CD14-positive monocyte (primary cell): Measurements from ENCODE around the gene FTL. TPM values are rescaled to one million over a fixed set of nuclear protein-coding genes. Genes with fewer than 3 reads are reported as not detected.
A peak's percentile ranks its signal among the peaks of the same experiment; 100 is the strongest.

Experiments
- DNase-seq, 3 donors: peaks; one replicate each; pipeline ENCODE4 v3.0.0-alpha.2; 2011 to 2022
- H2AFZ ChIP-seq: 2 replicates; pipeline ENCODE4 v1.6.0; 2012; ENCODE audit warnings: mild to moderate bottlenecking, low read depth, low read length, inconsistent platforms; ENCODE audit not compliant: insufficient read depth, poor library complexity, severe bottlenecking
- H3K27ac ChIP-seq, 2 donors: 1 replicate in 1 of 2; 2 replicates in 1 of 2; pipeline ENCODE4 v1.5.1; 2012 to 2013; ENCODE audit warnings: low read length in 2 of 2, control low read depth in 1 of 2, inconsistent platforms in 1 of 2, low read depth in 1 of 2, mild to moderate bottlenecking in 1 of 2
- H3K27me3 ChIP-seq, 2 donors: one replicate each; pipeline versions ENCODE4 v1.6.0 to v1.6.1; 2011 to 2013; ENCODE audit warnings: low read length in 2 of 2; ENCODE audit not compliant: control insufficient read depth in 2 of 2, insufficient read depth in 2 of 2
- H3K36me3 ChIP-seq, 2 donors: replicated peaks in 1 of 2; 1 replicate in 1 of 2; 2 replicates in 1 of 2; pipeline versions ENCODE4 v1.5.1 to v1.6.1; 2012 to 2013; ENCODE audit warnings: low read length in 2 of 2, control low read depth in 1 of 2, inconsistent platforms in 1 of 2, mild to moderate bottlenecking in 1 of 2; ENCODE audit not compliant: insufficient read depth in 2 of 2, control insufficient read depth in 1 of 2
- H3K4me1 ChIP-seq, 2 donors: 1 replicate in 1 of 2; 2 replicates in 1 of 2; pipeline versions ENCODE4 v1.5.1 to v1.6.1; 2012 to 2013; ENCODE audit warnings: low read length in 2 of 2, control low read depth in 1 of 2, inconsistent platforms in 1 of 2, mild to moderate bottlenecking in 1 of 2, moderate library complexity in 1 of 2; ENCODE audit not compliant: insufficient read depth in 2 of 2, control insufficient read depth in 1 of 2
- H3K4me2 ChIP-seq: replicated peaks from 2 replicates; pipeline ENCODE3; 2012; ENCODE audit warnings: low read length, moderate library complexity, mild to moderate bottlenecking; ENCODE audit not compliant: poor library complexity, severe bottlenecking; ENCODE audit errors: extremely low read depth
- H3K4me3 ChIP-seq, 3 experiments: fragments of 200-600 bp in 1 of 3; sonication (generic) in 1 of 3; replicated peaks in 1 of 3; 1 replicate in 2 of 3; 2 replicates in 1 of 3; pipeline ENCODE4 v1.5.1; 2011 to 2013; ENCODE audit warnings: low read length in 3 of 3, mild to moderate bottlenecking in 3 of 3, control low read depth in 2 of 3, low read depth in 2 of 3, inconsistent platforms in 1 of 3, moderate library complexity in 1 of 3
- H3K79me2 ChIP-seq: 2 replicates; pipeline ENCODE4 v1.6.0; 2012; ENCODE audit warnings: mild to moderate bottlenecking, control low read depth, inconsistent platforms, low read length, moderate library complexity; ENCODE audit not compliant: insufficient read depth
- H3K9ac ChIP-seq: 2 replicates; pipeline ENCODE4 v1.6.0; 2017; ENCODE audit warnings: low read length, mild to moderate bottlenecking; ENCODE audit not compliant: insufficient read depth, poor library complexity, severe bottlenecking
- H3K9me3 ChIP-seq, 2 donors: replicated peaks in 1 of 2; 1 replicate in 1 of 2; 2 replicates in 1 of 2; pipeline versions ENCODE4 v1.5.1 to v1.6.1; 2012 to 2013; ENCODE audit warnings: low read length in 2 of 2, control low read depth in 1 of 2; ENCODE audit not compliant: control insufficient read depth in 1 of 2, insufficient read depth in 1 of 2
- H4K20me1 ChIP-seq: 2 replicates; pipeline ENCODE4 v1.6.0; 2012; ENCODE audit warnings: mild to moderate bottlenecking, low read length, control low read depth, moderate library complexity; ENCODE audit not compliant: insufficient read depth
- H3K27ac Mint-ChIP-seq, 7 donors: one replicate each; pipeline ENCODE4 v1.8.0; 2020; ENCODE audit warnings: mild to moderate bottlenecking in 7 of 7, mixed read lengths in 7 of 7, moderate library complexity in 6 of 7, inconsistent platforms in 2 of 7
- H3K27me3 Mint-ChIP-seq, 3 donors: one replicate each; pipeline ENCODE4 v1.8.0; 2021 to 2022; ENCODE audit warnings: low read depth in 3 of 3, mild to moderate bottlenecking in 3 of 3, mixed read lengths in 3 of 3, moderate library complexity in 3 of 3, inconsistent platforms in 1 of 3
- H3K36me3 Mint-ChIP-seq, 2 donors: one replicate each; pipeline ENCODE4 v1.8.0; 2020; ENCODE audit warnings: mixed read lengths in 2 of 2, inconsistent platforms in 1 of 2, mild to moderate bottlenecking in 1 of 2
- H3K4me1 Mint-ChIP-seq: one replicate; pipeline ENCODE4 v1.8.0; 2020; ENCODE audit warnings: mild to moderate bottlenecking, mixed read lengths
- H3K4me3 Mint-ChIP-seq, 2 donors: one replicate each; pipeline ENCODE4 v1.8.0; 2020; ENCODE audit warnings: mild to moderate bottlenecking in 2 of 2, mixed read lengths in 2 of 2, moderate library complexity in 1 of 2
- H3K9me3 Mint-ChIP-seq, 7 donors: one replicate each; pipeline ENCODE4 v1.8.0; 2020 to 2022; ENCODE audit warnings: mixed read lengths in 7 of 7, mild to moderate bottlenecking in 6 of 7, moderate library complexity in 6 of 7, inconsistent platforms in 2 of 7
- WGBS: methylation state at CpG from one replicate; pipeline ENCODE4 v1.1.5; 2013; ENCODE audit warnings: missing lambda C conversion rate; ENCODE audit not compliant: insufficient coverage; 5-methylcytosine and 5-hydroxymethylcytosine counted together
- intact Hi-C, 2 donors: fragments of 100-400 bp; cut with micrococcal nuclease; formaldehyde crosslinking; loops; one replicate each; pipeline versions ENCODE4 v1.15.0 to v1.15.1; 2023
- polyA plus RNA-seq, 3 donors: library from polyadenylated mRNA; depleted of rRNA in 1 of 3; unstranded in 2 of 3; stranded (reverse) in 1 of 3; fragments of 300-500 nt in 2 of 3; fragments of >200 nt in 1 of 3; fragmentation: Illumina TruSeq in 2 of 3; gene quantifications; 1 replicate in 2 of 3; 2 replicates in 1 of 3; pipeline ENCODE4 v1.2.3, GENCODE V29; 2012 to 2021
- TF ChIP-seq, protein P1 (sequence below): fragments of 200-600 bp; IDR thresholded peaks from one replicate; pipeline ENCODE4 v1.8.0; 2022; ENCODE audit warnings: antibody characterized with exemption, mild to moderate bottlenecking

The FTL gene
- polyA plus RNA-seq, 3 donors, result 4,468 to 26,681 (median 23,650) TPM

- Mint-ChIP-seq H3K27ac (peak overlapping the region in 3 of 7 donors; percentile 15 to 55 (median 31)), H3K36me3 (peaks cover 37 to 74% of the 10 kb centered on the region in 2 donors), H3K4me3 (no peak overlapping the region), H3K4me1 (no peaks in the 10 kb centered on the region), H3K27me3 (no peaks in the 10 kb centered on the region), H3K9me3 (peaks cover 0 to 2% (median 0%) of the 10 kb centered on the region in 7 donors)
- TF ChIP-seq, protein P1, sequence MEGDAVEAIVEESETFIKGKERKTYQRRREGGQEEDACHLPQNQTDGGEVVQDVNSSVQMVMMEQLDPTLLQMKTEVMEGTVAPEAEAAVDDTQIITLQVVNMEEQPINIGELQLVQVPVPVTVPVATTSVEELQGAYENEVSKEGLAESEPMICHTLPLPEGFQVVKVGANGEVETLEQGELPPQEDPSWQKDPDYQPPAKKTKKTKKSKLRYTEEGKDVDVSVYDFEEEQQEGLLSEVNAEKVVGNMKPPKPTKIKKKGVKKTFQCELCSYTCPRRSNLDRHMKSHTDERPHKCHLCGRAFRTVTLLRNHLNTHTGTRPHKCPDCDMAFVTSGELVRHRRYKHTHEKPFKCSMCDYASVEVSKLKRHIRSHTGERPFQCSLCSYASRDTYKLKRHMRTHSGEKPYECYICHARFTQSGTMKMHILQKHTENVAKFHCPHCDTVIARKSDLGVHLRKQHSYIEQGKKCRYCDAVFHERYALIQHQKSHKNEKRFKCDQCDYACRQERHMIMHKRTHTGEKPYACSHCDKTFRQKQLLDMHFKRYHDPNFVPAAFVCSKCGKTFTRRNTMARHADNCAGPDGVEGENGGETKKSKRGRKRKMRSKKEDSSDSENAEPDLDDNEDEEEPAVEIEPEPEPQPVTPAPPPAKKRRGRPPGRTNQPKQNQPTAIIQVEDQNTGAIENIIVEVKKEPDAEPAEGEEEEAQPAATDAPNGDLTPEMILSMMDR, result peak; percentile 11
- H3K79me2 ChIP-seq, result no peaks in the 10 kb centered on the region
- H3K9me3 ChIP-seq, result peaks cover 0 to 3% of the 10 kb centered on the region in 2 donors
- H3K9ac ChIP-seq, result no peak overlapping the region
- intact Hi-C loops, result no loop called here
- DNase-seq, result peak in 1 of 3 donors; percentile 19
- no peaks in the 10 kb centered on the region for H4K20me1 ChIP-seq
- WGBS, result 96% methylated on average over 2 of the region's 13 CpGs
- peaks cover 0 to under 1% of the 10 kb centered on the region in 2 donors for H3K4me1 ChIP-seq
- no peaks in the 10 kb centered on the region for H3K27me3 ChIP-seq
- H2AFZ ChIP-seq, result no peak overlapping the region
- peaks cover 40 to 67% of the 10 kb centered on the region in 2 donors for H3K36me3 ChIP-seq
- no peak overlapping the region for H3K27ac ChIP-seq
- H3K4me2 ChIP-seq, result no peak overlapping the region
- H3K4me3 ChIP-seq, result no peak overlapping the region
Measured at GRCh38 chr19:48975947-48976847, 11.1 kb downstream of the FTL start.

GRCh38 chr19:48977061-48977460, 12.0 kb downstream of the FTL start:
- H3K27me3 Mint-ChIP-seq, result peaks cover 0 to 1% (median 0%) of the 10 kb centered on the region in 3 donors
- peaks cover 48 to 69% of the 10 kb centered on the region in 2 donors for H3K36me3 ChIP-seq
- no peak overlapping the region for H3K4me3 ChIP-seq
- H3K27ac Mint-ChIP-seq, result peak overlapping the region in 2 of 7 donors; percentile 50 to 57
- no CpG with 5 or more reads among the region's 2 CpGs for WGBS
- no peak overlapping the region for H3K4me2 ChIP-seq
- H3K9ac ChIP-seq, result no peak overlapping the region
- TF ChIP-seq, protein P1, result no peak
- peaks cover 0 to 3% of the 10 kb centered on the region in 2 donors for H3K9me3 ChIP-seq
- H3K36me3 Mint-ChIP-seq, result peaks cover 46 to 78% of the 10 kb centered on the region in 2 donors
- intact Hi-C loops, result no loop called here
- no peaks in the 10 kb centered on the region for H3K4me1 ChIP-seq
- no peak overlapping the region for H2AFZ ChIP-seq
- H3K79me2 ChIP-seq, result no peaks in the 10 kb centered on the region
- peaks cover 0 to 2% (median 0%) of the 10 kb centered on the region in 7 donors for H3K9me3 Mint-ChIP-seq
- no peak for DNase-seq
- no peaks in the 10 kb centered on the region for H3K27me3 ChIP-seq
- H3K4me1 Mint-ChIP-seq, result no peaks in the 10 kb centered on the region
- no peaks in the 10 kb centered on the region for H4K20me1 ChIP-seq
- no peak overlapping the region for H3K27ac ChIP-seq
- no peak overlapping the region for H3K4me3 Mint-ChIP-seq
